HepG2 (cell line): ENCODE data around the gene CADM2. TPM values are rescaled to one million over a fixed set of nuclear protein-coding genes. Genes with fewer than 3 reads are reported as not detected.

Experiments used
- ATAC-seq: fragments of 200-7000 bp; cut with Tn5 transposase; 3 replicates; pipeline ENCODE4 v1.9.1; 2020; ENCODE audit warnings: mild to moderate bottlenecking, moderate library complexity
- BruUV-seq: library from RNA; stranded (reverse); fragments of 400-500 nt; replicated peaks from 2 replicates; lab custom pipeline; 2021; lab: Mats Ljungman, UMichigan
- CTCF ChIA-PET: fragments of 300-600 bp; formaldehyde crosslinking; extraction: SDS; loops from one replicate; lab custom pipeline; 2021; ENCODE audit warnings: low total read pairs, inconsistent platforms, low intra/inter-chr PET ratio; lab: Yijun Ruan, JAX
- POLR2A ChIA-PET: fragments of 350-600 bp; sonication (Branson Sonifier 250); formaldehyde crosslinking; loops from one replicate; lab custom pipeline; 2020; ENCODE audit warnings: antibody characterized with exemption, inconsistent platforms; lab: Yijun Ruan, JAX
- DNase-seq: peaks from one replicate; pipeline ENCODE4 v3.0.0-alpha.2; 2015; ENCODE audit warnings: low spot score
- FAIRE-seq: peaks from 3 replicates; lab custom pipeline; 2011; peaks lifted over from hg19 to GRCh38; lab: Jason Lieb, UNC
- H2AFZ ChIP-seq: one replicate; pipeline ENCODE4 v1.6.1; 2011; ENCODE audit warnings: low read length, inconsistent platforms
- H3K27ac ChIP-seq: fragments of 300-600 bp; 3 replicates; pipeline ENCODE4 v1.8.0; 2011; ENCODE audit warnings: mixed run types, mild to moderate bottlenecking, mixed read lengths, low read length, inconsistent platforms; ENCODE audit not compliant: insufficient read depth; ENCODE audit errors: extremely low read length
- H3K27me3 ChIP-seq, 2 experiments: fragments of 200-600 bp in 1 of 2; 2 replicates in 1 of 2; 3 replicates in 1 of 2; pipeline versions ENCODE4 v1.6.0 to v1.8.0; 2011; ENCODE audit warnings: low read length in 2 of 2, mild to moderate bottlenecking in 2 of 2, moderate library complexity in 2 of 2, inconsistent platforms in 1 of 2; ENCODE audit not compliant: insufficient read depth in 2 of 2, control insufficient read depth in 1 of 2
- H3K36me3 ChIP-seq, 2 experiments: fragments of 200-600 bp in 1 of 2; replicated peaks in 1 of 2; 2 replicates in 1 of 2; 3 replicates in 1 of 2; pipeline versions ENCODE4 v1.5.1 to v1.8.0; 2011; ENCODE audit warnings: low read length in 2 of 2, inconsistent platforms in 1 of 2; ENCODE audit not compliant: insufficient read depth in 2 of 2, control insufficient read depth in 1 of 2
- H3K4me1 ChIP-seq: 2 replicates; pipeline ENCODE4 v1.5.1; 2012; ENCODE audit warnings: low read length, inconsistent platforms; ENCODE audit not compliant: insufficient read depth
- H3K4me2 ChIP-seq: 2 replicates; pipeline ENCODE4 v1.6.0; 2011; ENCODE audit warnings: low read depth, low read length, inconsistent platforms
- H3K4me3 ChIP-seq, 3 experiments: fragments of 200-600 bp in 1 of 3; sonication (generic), shearing (Covaris generic) in 1 of 3; replicated peaks in 1 of 3; 2 replicates each; pipeline ENCODE4 v1.5.1; 2011 to 2016; ENCODE audit warnings: low read length in 3 of 3, inconsistent platforms in 2 of 3, low read depth in 2 of 3, mild to moderate bottlenecking in 2 of 3, control low read depth in 1 of 3, mixed read lengths in 1 of 3; ENCODE audit not compliant: insufficient read depth in 1 of 3
- H3K79me2 ChIP-seq: one replicate; pipeline ENCODE4 v1.6.1; 2011; ENCODE audit warnings: low read length, inconsistent platforms; ENCODE audit not compliant: insufficient read depth
- H3K9ac ChIP-seq: 2 replicates; pipeline ENCODE4 v1.6.0; 2011; ENCODE audit warnings: mild to moderate bottlenecking, low read depth, low read length, inconsistent platforms; ENCODE audit not compliant: insufficient read depth
- H3K9me3 ChIP-seq: 2 replicates; pipeline ENCODE4 v1.5.1; 2012; ENCODE audit warnings: mild to moderate bottlenecking, low read length
- H4K20me1 ChIP-seq: 2 replicates; pipeline ENCODE4 v1.6.0; 2011; ENCODE audit warnings: inconsistent platforms, mild to moderate bottlenecking, low read length, moderate library complexity; ENCODE audit not compliant: insufficient read depth
- BORCS8-MEF2B ChIP-seq: sonication (generic); formaldehyde crosslinking; IDR thresholded peaks from 2 replicates; pipeline ENCODE4 v1.8.0; 2022; ENCODE audit warnings: mild to moderate bottlenecking, missing genetic modification reagents
- CENPT ChIP-seq: sonication (generic); formaldehyde crosslinking; IDR thresholded peaks from 2 replicates; pipeline ENCODE4 v1.8.0; 2022; ENCODE audit warnings: low read depth, mild to moderate bottlenecking, moderate library complexity, missing genetic modification reagents
- HOXA5 ChIP-seq: sonication (generic); formaldehyde crosslinking; IDR thresholded peaks from 2 replicates; pipeline ENCODE4 v1.4.0; 2020; ENCODE audit warnings: missing genetic modification reagents
- SOX13 ChIP-seq, 3 experiments: fragments of 450-650 bp in 1 of 3; sonication (generic) in 1 of 3; formaldehyde crosslinking in 1 of 3; IDR thresholded peaks in 2 of 3; conservative IDR thresholded peaks in 1 of 3; 2 replicates each; pipeline versions ENCODE4 v1.5.0 to v1.6.1; 2016 to 2020; ENCODE audit warnings: antibody characterized with exemption in 1 of 3, mild to moderate bottlenecking in 1 of 3, missing compliant biosample characterization in 1 of 3, missing genetic modification reagents in 1 of 3, moderate library complexity in 1 of 3
- ZC3H13 ChIP-seq: sonication (generic); formaldehyde crosslinking; IDR thresholded peaks from 2 replicates; pipeline ENCODE4 v1.8.1; 2023; ENCODE audit warnings: mild to moderate bottlenecking, missing genetic modification reagents, moderate library complexity
- ZFX ChIP-seq: sonication (generic); formaldehyde crosslinking; IDR thresholded peaks from 2 replicates; pipeline ENCODE4 v1.4.0; 2020; ENCODE audit warnings: mild to moderate bottlenecking, low read depth, missing genetic modification reagents, moderate library complexity
- ZFYVE20 ChIP-seq: sonication (generic); formaldehyde crosslinking; IDR thresholded peaks from 2 replicates; pipeline ENCODE4 v1.8.0; 2023; ENCODE audit warnings: low read depth, mild to moderate bottlenecking, moderate library complexity, missing genetic modification reagents, borderline replicate concordance
- ZNF296 ChIP-seq: sonication (generic); formaldehyde crosslinking; conservative IDR thresholded peaks from 2 replicates; pipeline ENCODE4 v1.5.0; 2020; ENCODE audit warnings: mild to moderate bottlenecking, missing genetic modification reagents
- WGBS: methylation state at CpG from one replicate; pipeline ENCODE4 v1.1.6; 2017; ENCODE audit warnings: low lambda C conversion rate; 5-methylcytosine and 5-hydroxymethylcytosine counted together
- in situ Hi-C: cut with HindIII; loops from 2 replicates; pipeline ENCODE4 v1.10.0; 2017; ENCODE audit warnings: low pct_unique_long_range_greater_than_20kb; ENCODE audit not compliant: extremely low pct_ligation_motif_present
- intact Hi-C: fragments of 100-400 bp; cut with micrococcal nuclease; formaldehyde crosslinking; loops from one replicate; pipeline ENCODE4 v1.10.0; 2022; ENCODE audit not compliant: unreplicated experiment
- polyA plus RNA-seq, 8 experiments: library from polyadenylated mRNA; depleted of rRNA in 3 of 8; stranded (reverse) in 7 of 8; unstranded in 1 of 8; fragments of >200 nt; fragmentation: Illumina TruSeq in 4 of 8; extraction: Trizol in 4 of 8; gene quantifications; 2 replicates each; pipeline versions ENCODE4 v1.2.1 to v1.2.3, GENCODE V29; 2011 to 2016; ENCODE audit warnings: low read depth in 4 of 8, missing spikeins in 1 of 8, mixed read lengths in 1 of 8; ENCODE audit not compliant: insufficient read depth in 1 of 8
- total RNA-seq, 5 experiments: library from RNA; depleted of rRNA; stranded (reverse); fragments of >200 nt; fragmentation: Illumina TruSeq; extraction: Trizol; gene quantifications; 2 replicates each; pipeline ENCODE4 v1.2.3, GENCODE V29; 2016; ENCODE audit warnings: low read depth in 1 of 5
- TF ChIP-seq, protein P1 (sequence below): sonication (generic); formaldehyde crosslinking; IDR thresholded peaks from 2 replicates; pipeline ENCODE4 v1.8.0; 2022; ENCODE audit warnings: missing genetic modification reagents, low read depth, mild to moderate bottlenecking, borderline replicate concordance
- TF ChIP-seq, protein P2 (sequence below): sonication (generic); formaldehyde crosslinking; IDR thresholded peaks from 2 replicates; pipeline ENCODE4 v1.5.1; 2020; ENCODE audit warnings: mild to moderate bottlenecking, missing genetic modification reagents, moderate library complexity
- TF ChIP-seq, protein P3 (sequence below): sonication (generic); formaldehyde crosslinking; IDR thresholded peaks from 2 replicates; pipeline ENCODE4 v1.5.1; 2020; ENCODE audit warnings: mild to moderate bottlenecking, missing genetic modification reagents, borderline replicate concordance

The CADM2 gene
- total and polyA plus RNA-seq, 2 of the 13 experiments (the other 11 are each of a cell fraction or from before 2014, with no cell fraction given): not detected

DNA sequence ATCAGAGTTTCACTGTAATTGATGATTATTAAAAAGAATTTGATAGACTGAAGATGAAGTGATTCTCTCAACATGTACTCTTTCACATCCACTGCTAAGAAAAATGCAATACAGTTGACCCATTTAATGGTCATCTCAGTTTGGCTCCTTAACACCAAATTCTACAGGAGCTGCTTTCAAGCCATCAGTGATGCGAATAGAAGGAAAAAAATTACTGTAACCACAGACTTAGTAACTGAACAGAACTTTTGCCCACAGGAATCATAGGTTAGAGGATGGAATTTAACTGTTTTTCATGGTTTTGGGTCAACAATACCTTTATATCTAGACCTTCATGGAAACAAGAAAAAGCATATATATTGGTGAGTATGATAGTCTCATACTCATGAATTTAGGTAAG is 633.5 kb downstream of the CADM2 start (continued):
- TF ChIP-seq CENPT (CRISPR knock-in tag) (no peak), ZFX (CRISPR knock-in tag) (no peak), HOXA5 (CRISPR knock-in tag) (no peak), ZNF296 (CRISPR knock-in tag) (no peak), SOX13 (IDR thresholded peaks at IDR 0.05) (no peak), SOX13 (CRISPR knock-in tag; conservative IDR thresholded peaks at IDR 0.05 in 1 of 2, IDR thresholded peaks at IDR 0.05 in 1 of 2) (no peak), ZC3H13 (no peak)
- TF ChIP-seq, protein P1, sequence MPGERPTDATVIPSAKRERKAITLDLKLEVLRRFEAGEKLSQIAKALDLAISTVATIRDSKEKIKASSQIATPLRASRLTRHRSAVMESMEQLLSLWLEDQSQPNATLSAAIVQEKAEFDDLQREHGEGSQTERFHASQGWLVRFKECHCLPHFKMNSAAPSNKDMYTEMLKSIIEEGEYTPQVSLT (CRISPR knock-in tag): no peak
- TF ChIP-seq, protein P2, sequence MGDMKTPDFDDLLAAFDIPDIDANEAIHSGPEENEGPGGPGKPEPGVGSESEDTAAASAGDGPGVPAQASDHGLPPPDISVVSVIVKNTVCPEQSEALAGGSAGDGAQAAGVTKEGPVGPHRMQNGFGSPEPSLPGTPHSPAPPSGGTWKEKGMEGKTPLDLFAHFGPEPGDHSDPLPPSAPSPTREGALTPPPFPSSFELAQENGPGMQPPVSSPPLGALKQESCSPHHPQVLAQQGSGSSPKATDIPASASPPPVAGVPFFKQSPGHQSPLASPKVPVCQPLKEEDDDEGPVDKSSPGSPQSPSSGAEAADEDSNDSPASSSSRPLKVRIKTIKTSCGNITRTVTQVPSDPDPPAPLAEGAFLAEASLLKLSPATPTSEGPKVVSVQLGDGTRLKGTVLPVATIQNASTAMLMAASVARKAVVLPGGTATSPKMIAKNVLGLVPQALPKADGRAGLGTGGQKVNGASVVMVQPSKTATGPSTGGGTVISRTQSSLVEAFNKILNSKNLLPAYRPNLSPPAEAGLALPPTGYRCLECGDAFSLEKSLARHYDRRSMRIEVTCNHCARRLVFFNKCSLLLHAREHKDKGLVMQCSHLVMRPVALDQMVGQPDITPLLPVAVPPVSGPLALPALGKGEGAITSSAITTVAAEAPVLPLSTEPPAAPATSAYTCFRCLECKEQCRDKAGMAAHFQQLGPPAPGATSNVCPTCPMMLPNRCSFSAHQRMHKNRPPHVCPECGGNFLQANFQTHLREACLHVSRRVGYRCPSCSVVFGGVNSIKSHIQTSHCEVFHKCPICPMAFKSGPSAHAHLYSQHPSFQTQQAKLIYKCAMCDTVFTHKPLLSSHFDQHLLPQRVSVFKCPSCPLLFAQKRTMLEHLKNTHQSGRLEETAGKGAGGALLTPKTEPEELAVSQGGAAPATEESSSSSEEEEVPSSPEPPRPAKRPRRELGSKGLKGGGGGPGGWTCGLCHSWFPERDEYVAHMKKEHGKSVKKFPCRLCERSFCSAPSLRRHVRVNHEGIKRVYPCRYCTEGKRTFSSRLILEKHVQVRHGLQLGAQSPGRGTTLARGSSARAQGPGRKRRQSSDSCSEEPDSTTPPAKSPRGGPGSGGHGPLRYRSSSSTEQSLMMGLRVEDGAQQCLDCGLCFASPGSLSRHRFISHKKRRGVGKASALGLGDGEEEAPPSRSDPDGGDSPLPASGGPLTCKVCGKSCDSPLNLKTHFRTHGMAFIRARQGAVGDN (CRISPR knock-in tag): no peak

DNA sequence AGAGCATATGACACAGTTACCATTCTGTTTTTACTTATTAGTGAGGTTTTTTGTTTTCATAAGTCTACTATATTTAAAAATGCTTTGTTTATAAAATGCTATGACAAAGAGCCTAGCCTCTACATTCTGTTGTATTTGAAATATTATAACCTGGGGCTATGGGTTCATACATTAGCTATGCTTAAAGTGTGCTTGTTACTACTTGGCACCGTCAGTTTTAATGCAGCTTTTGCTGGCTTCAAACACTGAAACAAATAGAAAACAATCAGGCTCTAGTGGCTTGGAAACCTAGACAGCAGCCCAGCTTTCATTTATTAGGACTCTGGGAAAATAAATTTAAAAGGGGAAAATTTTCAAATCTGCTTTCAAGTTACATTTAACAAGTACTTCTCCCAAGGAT is 635.9 kb downstream of the CADM2 start:
- Histone ChIP-seq H3K9me3 (no peaks in the 10 kb centered on the region), H3K79me2 (no peaks in the 10 kb centered on the region), H4K20me1 (no peaks in the 10 kb centered on the region), H3K9ac (no peak overlapping the region), H3K27me3 (no peaks in the 10 kb centered on the region), H3K4me3 (no peak overlapping the region), H3K4me1 (no peaks in the 10 kb centered on the region), H3K36me3 (no peaks in the 10 kb centered on the region), H3K4me2 (no peak overlapping the region), H3K27ac (no peak overlapping the region), H2AFZ (no peak overlapping the region)
- ChIA-PET POLR2A (no interaction called here), CTCF (no interaction called here)
- WGBS: 0% methylated on average over 1 of the region's 1 CpG
- DNase-seq: no peak
- no TSS peak for BruUV-seq
- FAIRE-seq: no peak
- intact Hi-C loops (no loop called here), in situ Hi-C loops (loop anchor here (25.0 kb wide), 1 partner anchor 1057 kb away; no protein-coding TSS in a partner anchor)
- ATAC-seq: no peak
- TF ChIP-seq, protein P3, sequence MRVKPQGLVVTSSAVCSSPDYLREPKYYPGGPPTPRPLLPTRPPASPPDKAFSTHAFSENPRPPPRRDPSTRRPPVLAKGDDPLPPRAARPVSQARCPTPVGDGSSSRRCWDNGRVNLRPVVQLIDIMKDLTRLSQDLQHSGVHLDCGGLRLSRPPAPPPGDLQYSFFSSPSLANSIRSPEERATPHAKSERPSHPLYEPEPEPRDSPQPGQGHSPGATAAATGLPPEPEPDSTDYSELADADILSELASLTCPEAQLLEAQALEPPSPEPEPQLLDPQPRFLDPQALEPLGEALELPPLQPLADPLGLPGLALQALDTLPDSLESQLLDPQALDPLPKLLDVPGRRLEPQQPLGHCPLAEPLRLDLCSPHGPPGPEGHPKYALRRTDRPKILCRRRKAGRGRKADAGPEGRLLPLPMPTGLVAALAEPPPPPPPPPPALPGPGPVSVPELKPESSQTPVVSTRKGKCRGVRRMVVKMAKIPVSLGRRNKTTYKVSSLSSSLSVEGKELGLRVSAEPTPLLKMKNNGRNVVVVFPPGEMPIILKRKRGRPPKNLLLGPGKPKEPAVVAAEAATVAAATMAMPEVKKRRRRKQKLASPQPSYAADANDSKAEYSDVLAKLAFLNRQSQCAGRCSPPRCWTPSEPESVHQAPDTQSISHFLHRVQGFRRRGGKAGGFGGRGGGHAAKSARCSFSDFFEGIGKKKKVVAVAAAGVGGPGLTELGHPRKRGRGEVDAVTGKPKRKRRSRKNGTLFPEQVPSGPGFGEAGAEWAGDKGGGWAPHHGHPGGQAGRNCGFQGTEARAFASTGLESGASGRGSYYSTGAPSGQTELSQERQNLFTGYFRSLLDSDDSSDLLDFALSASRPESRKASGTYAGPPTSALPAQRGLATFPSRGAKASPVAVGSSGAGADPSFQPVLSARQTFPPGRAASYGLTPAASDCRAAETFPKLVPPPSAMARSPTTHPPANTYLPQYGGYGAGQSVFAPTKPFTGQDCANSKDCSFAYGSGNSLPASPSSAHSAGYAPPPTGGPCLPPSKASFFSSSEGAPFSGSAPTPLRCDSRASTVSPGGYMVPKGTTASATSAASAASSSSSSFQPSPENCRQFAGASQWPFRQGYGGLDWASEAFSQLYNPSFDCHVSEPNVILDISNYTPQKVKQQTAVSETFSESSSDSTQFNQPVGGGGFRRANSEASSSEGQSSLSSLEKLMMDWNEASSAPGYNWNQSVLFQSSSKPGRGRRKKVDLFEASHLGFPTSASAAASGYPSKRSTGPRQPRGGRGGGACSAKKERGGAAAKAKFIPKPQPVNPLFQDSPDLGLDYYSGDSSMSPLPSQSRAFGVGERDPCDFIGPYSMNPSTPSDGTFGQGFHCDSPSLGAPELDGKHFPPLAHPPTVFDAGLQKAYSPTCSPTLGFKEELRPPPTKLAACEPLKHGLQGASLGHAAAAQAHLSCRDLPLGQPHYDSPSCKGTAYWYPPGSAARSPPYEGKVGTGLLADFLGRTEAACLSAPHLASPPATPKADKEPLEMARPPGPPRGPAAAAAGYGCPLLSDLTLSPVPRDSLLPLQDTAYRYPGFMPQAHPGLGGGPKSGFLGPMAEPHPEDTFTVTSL (CRISPR knock-in tag): no peak
- TF ChIP-seq ZFYVE20 (CRISPR knock-in tag) (no peak), BORCS8-MEF2B (CRISPR knock-in tag) (no peak)
